H9 (cell line): ENCODE measurements around the gene SNORC. TPM values are rescaled to one million over a fixed set of nuclear protein-coding genes. Genes with fewer than 3 reads are reported as not detected.

Experiments used
- DNase-seq: peaks from one replicate; pipeline ENCODE4 v3.0.0-alpha.2; 2017
- H2AFZ ChIP-seq: one replicate; pipeline ENCODE4 v1.6.1; 2013; ENCODE audit warnings: mild to moderate bottlenecking, low read length, control low read depth, moderate library complexity
- H2AK5ac ChIP-seq: 2 replicates; pipeline ENCODE4 v1.6.1; 2013; ENCODE audit warnings: low read length, control low read depth, mixed read lengths; ENCODE audit not compliant: insufficient read length
- H2BK120ac ChIP-seq: one replicate; pipeline ENCODE4 v1.6.1; 2013; ENCODE audit warnings: low read depth, mild to moderate bottlenecking, low read length, control low read depth, inconsistent platforms; ENCODE audit not compliant: poor library complexity, severe bottlenecking
- H2BK12ac ChIP-seq: 2 replicates; pipeline ENCODE4 v1.6.1; 2013; ENCODE audit warnings: low read length, control low read depth, mixed read lengths, low read depth; ENCODE audit not compliant: insufficient read length
- H2BK15ac ChIP-seq: 2 replicates; pipeline ENCODE4 v1.6.1; 2013; ENCODE audit warnings: low read depth, low read length, control low read depth
- H2BK20ac ChIP-seq: one replicate; pipeline ENCODE4 v1.6.1; 2013; ENCODE audit warnings: low read depth, mild to moderate bottlenecking, low read length, control low read depth, inconsistent platforms; ENCODE audit not compliant: poor library complexity, severe bottlenecking
- H2BK5ac ChIP-seq: 2 replicates; pipeline ENCODE4 v1.6.1; 2013; ENCODE audit warnings: low read length, control low read depth, mixed read lengths; ENCODE audit not compliant: insufficient read length
- H3K14ac ChIP-seq: 2 replicates; pipeline ENCODE4 v1.6.1; 2013; ENCODE audit warnings: low read length, control low read depth; ENCODE audit not compliant: insufficient read depth
- H3K18ac ChIP-seq: 2 replicates; pipeline ENCODE4 v1.6.1; 2013; ENCODE audit warnings: low read depth, mild to moderate bottlenecking, mixed read lengths, low read length, control low read depth; ENCODE audit not compliant: insufficient read length
- H3K23ac ChIP-seq: 2 replicates; pipeline ENCODE4 v1.6.1; 2013; ENCODE audit warnings: low read length, control low read depth, mixed read lengths, low read depth; ENCODE audit not compliant: insufficient read length
- H3K23me2 ChIP-seq: 2 replicates; pipeline ENCODE4 v1.6.1; 2013; ENCODE audit warnings: low read depth, mild to moderate bottlenecking, mixed read lengths, low read length, control low read depth; ENCODE audit not compliant: insufficient read length, poor library complexity, severe bottlenecking
- H3K27ac ChIP-seq: 2 replicates; pipeline ENCODE4 v1.5.1; 2013; ENCODE audit warnings: low read length, control low read depth, mixed read lengths, low read depth; ENCODE audit not compliant: insufficient read length
- H3K27me3 ChIP-seq: 2 replicates; pipeline ENCODE4 v1.6.1; 2013; ENCODE audit warnings: low read length, control low read depth, inconsistent platforms; ENCODE audit not compliant: insufficient read depth
- H3K4ac ChIP-seq: 2 replicates; pipeline ENCODE4 v1.6.1; 2013; ENCODE audit warnings: low read depth, mild to moderate bottlenecking, control low read depth, inconsistent platforms, low read length, moderate library complexity
- H3K4me1 ChIP-seq: 2 replicates; pipeline ENCODE4 v1.6.1; 2013; ENCODE audit warnings: low read length, control low read depth, inconsistent platforms; ENCODE audit not compliant: insufficient read depth
- H3K4me2 ChIP-seq: 2 replicates; pipeline ENCODE4 v1.6.1; 2013; ENCODE audit warnings: low read length, control low read depth, mixed read lengths; ENCODE audit not compliant: insufficient read length, insufficient read depth
- H3K56ac ChIP-seq: 2 replicates; pipeline ENCODE4 v1.6.1; 2013; ENCODE audit warnings: low read depth, mild to moderate bottlenecking, mixed read lengths, low read length, control low read depth; ENCODE audit not compliant: insufficient read length
- H3K79me1 ChIP-seq: 2 replicates; pipeline ENCODE4 v1.6.1; 2013; ENCODE audit warnings: low read depth, mild to moderate bottlenecking, moderate library complexity, low read length, control low read depth, inconsistent platforms; ENCODE audit not compliant: insufficient read depth, poor library complexity, severe bottlenecking
- H3K79me2 ChIP-seq: 2 replicates; pipeline ENCODE4 v1.6.1; 2013; ENCODE audit warnings: low read length, control low read depth, inconsistent platforms; ENCODE audit not compliant: insufficient read depth
- H3K9ac ChIP-seq: 2 replicates; pipeline ENCODE4 v1.6.1; 2013; ENCODE audit warnings: low read length, control low read depth, mixed read lengths; ENCODE audit not compliant: insufficient read length; ENCODE audit errors: extremely low read depth
- H3K9me3 ChIP-seq: one replicate; pipeline ENCODE4 v1.6.1; 2013; ENCODE audit warnings: low read depth, low read length, inconsistent platforms; ENCODE audit not compliant: control insufficient read depth
- H3T11ph ChIP-seq: one replicate; pipeline ENCODE4 v1.6.1; 2013; ENCODE audit warnings: mild to moderate bottlenecking, low read length, control low read depth, inconsistent platforms
- H4K20me1 ChIP-seq: one replicate; pipeline ENCODE4 v1.6.1; 2013; ENCODE audit not compliant: control insufficient read depth, insufficient read length, insufficient read depth
- H4K5ac ChIP-seq: 2 replicates; pipeline ENCODE4 v1.6.1; 2013; ENCODE audit warnings: low read depth, mild to moderate bottlenecking, mixed read lengths, low read length, control low read depth; ENCODE audit not compliant: insufficient read length
- H4K8ac ChIP-seq: replicated peaks from 2 replicates; pipeline ENCODE4 v1.6.1; 2013; ENCODE audit warnings: low read length, control low read depth, mixed read lengths, low read depth; ENCODE audit not compliant: insufficient read length
- H4K91ac ChIP-seq: 2 replicates; pipeline ENCODE4 v1.6.1; 2013; ENCODE audit warnings: low read depth, mild to moderate bottlenecking, moderate library complexity, mixed read lengths, low read length, control low read depth; ENCODE audit not compliant: insufficient read length
- H3K27ac Mint-ChIP-seq, 3 experiments: 2 replicates in 2 of 3; 3 replicates in 1 of 3; pipeline ENCODE4 v1.8.0; 2020 to 2021; ENCODE audit warnings: mixed read lengths in 3 of 3, mild to moderate bottlenecking in 1 of 3, moderate library complexity in 1 of 3
- H3K27me3 Mint-ChIP-seq: 2 replicates; pipeline ENCODE4 v1.8.0; 2021; ENCODE audit warnings: low read depth, mild to moderate bottlenecking, moderate library complexity, mixed read lengths
- H3K36me3 Mint-ChIP-seq, 3 experiments: 2 replicates in 2 of 3; 3 replicates in 1 of 3; pipeline ENCODE4 v1.8.0; 2020 to 2021; ENCODE audit warnings: low read depth in 3 of 3, mixed read lengths in 3 of 3; ENCODE audit not compliant: insufficient read depth in 1 of 3
- H3K4me1 Mint-ChIP-seq, 2 experiments: 2 replicates each; pipeline ENCODE4 v1.8.0; 2020; ENCODE audit warnings: mixed read lengths in 2 of 2
- H3K4me3 Mint-ChIP-seq, 2 experiments: 2 replicates in 1 of 2; 3 replicates in 1 of 2; pipeline ENCODE4 v1.8.0; 2020 to 2021; ENCODE audit warnings: mild to moderate bottlenecking in 2 of 2, mixed read lengths in 2 of 2, moderate library complexity in 1 of 2
- H3K9me3 Mint-ChIP-seq, 2 experiments: 2 replicates in 1 of 2; 3 replicates in 1 of 2; pipeline ENCODE4 v1.8.0; 2020; ENCODE audit warnings: mild to moderate bottlenecking in 2 of 2, mixed read lengths in 2 of 2, moderate library complexity in 1 of 2
- WGBS: extraction: QIAGEN DNeasy Blood & Tissue Kit; methylation state at CpG from one replicate; pipeline ENCODE4 v1.1.7; 2013; ENCODE audit warnings: missing lambda C conversion rate, low lambda C conversion rate, mixed read lengths; ENCODE audit not compliant: insufficient read length; ENCODE audit errors: extremely low coverage; 5-methylcytosine and 5-hydroxymethylcytosine counted together
- total RNA-seq: library from RNA; stranded (reverse); gene quantifications from 2 replicates; pipeline ENCODE4 v1.2.1, GENCODE V29; 2021
- TF ChIP-seq, protein P1 (sequence below): fragments of 200-600 bp; sonication (generic); conservative IDR thresholded peaks from 3 replicates; pipeline ENCODE4 v1.8.0; 2021; ENCODE audit warnings: antibody characterized with exemption, mild to moderate bottlenecking

SNORC gene
- total RNA-seq, 1 experiment from 2014 or later, result 1.1 TPM

DNA sequence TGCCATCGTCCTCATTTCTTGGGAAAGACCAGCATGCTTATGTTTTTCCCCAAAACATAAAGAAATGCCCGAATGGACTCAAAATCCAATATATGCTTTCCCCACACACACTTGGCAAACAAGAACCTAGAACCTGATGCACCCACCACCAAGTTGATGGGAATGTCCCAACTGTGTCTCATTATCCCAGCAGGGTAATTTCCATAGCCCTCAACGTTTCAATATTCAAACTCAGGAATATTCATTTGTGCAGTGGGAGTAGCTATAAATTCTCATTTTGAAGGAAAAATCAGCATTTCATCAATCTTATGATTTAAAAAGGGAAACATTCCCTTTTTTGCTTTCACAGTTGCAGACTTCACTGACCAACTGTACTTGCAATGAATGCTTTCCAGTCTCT is 50.7 kb downstream of the SNORC start:
- no peaks in the 10 kb centered on the region for H4K20me1 ChIP-seq
- H3K56ac ChIP-seq, result no peak overlapping the region
- H3K4me1 Mint-ChIP-seq, result peaks cover 11 to 13% of the 10 kb centered on the region in 2 experiments
- no peak overlapping the region for H3K4me2 ChIP-seq
- H2BK20ac ChIP-seq, result no peak overlapping the region
- no peak overlapping the region for H2BK120ac ChIP-seq
- 0 out of 7 replicates have a peak, but pooled peaks cover 0 to 2% (median 0%) of the 10 kb centered on the region in 3 experiments for H3K36me3 Mint-ChIP-seq
- H3K27ac Mint-ChIP-seq, result no peak overlapping the region
- no peak overlapping the region for H3K9ac ChIP-seq
- H3K27me3 Mint-ChIP-seq, result peaks cover 68% of the 10 kb centered on the region
- no peak overlapping the region for H3K23ac ChIP-seq
- no peak overlapping the region for H3T11ph ChIP-seq
- H3K79me2 ChIP-seq, result no peaks in the 10 kb centered on the region
- no peaks in the 10 kb centered on the region for H3K9me3 ChIP-seq
- H3K23me2 ChIP-seq, result no peaks in the 10 kb centered on the region
- no peak overlapping the region for H3K4me3 Mint-ChIP-seq
- H4K91ac ChIP-seq, result no peak overlapping the region
- H2BK5ac ChIP-seq, result no peak overlapping the region
- no peak overlapping the region for H2AFZ ChIP-seq
- no peak overlapping the region for H3K14ac ChIP-seq
- H3K4ac ChIP-seq, result no peak overlapping the region
- no peak overlapping the region for H4K8ac ChIP-seq
- no peak overlapping the region for H2AK5ac ChIP-seq
- TF ChIP-seq, protein P1, sequence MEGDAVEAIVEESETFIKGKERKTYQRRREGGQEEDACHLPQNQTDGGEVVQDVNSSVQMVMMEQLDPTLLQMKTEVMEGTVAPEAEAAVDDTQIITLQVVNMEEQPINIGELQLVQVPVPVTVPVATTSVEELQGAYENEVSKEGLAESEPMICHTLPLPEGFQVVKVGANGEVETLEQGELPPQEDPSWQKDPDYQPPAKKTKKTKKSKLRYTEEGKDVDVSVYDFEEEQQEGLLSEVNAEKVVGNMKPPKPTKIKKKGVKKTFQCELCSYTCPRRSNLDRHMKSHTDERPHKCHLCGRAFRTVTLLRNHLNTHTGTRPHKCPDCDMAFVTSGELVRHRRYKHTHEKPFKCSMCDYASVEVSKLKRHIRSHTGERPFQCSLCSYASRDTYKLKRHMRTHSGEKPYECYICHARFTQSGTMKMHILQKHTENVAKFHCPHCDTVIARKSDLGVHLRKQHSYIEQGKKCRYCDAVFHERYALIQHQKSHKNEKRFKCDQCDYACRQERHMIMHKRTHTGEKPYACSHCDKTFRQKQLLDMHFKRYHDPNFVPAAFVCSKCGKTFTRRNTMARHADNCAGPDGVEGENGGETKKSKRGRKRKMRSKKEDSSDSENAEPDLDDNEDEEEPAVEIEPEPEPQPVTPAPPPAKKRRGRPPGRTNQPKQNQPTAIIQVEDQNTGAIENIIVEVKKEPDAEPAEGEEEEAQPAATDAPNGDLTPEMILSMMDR, result no peak
- WGBS, result no CpG with 5 or more reads among the region's 3 CpGs
- peaks cover 2 to 5% of the 10 kb centered on the region in 2 experiments; a peak in 2 of 5 replicates for H3K9me3 Mint-ChIP-seq
- H2BK12ac ChIP-seq, result no peak overlapping the region
- H3K27me3 ChIP-seq, result peaks cover 4% of the 10 kb centered on the region; the same call in 1 of the 2 replicates
- no peak for DNase-seq
- H3K18ac ChIP-seq, result no peak overlapping the region
- H3K4me1 ChIP-seq, result no peaks in the 10 kb centered on the region
- no peak overlapping the region for H3K27ac ChIP-seq
- H4K5ac ChIP-seq, result no peak overlapping the region
- H2BK15ac ChIP-seq, result no peak overlapping the region
- no peaks in the 10 kb centered on the region for H3K79me1 ChIP-seq
